ENCODE measurements around the gene SARDH. TPM values are rescaled to one million over a fixed set of nuclear protein-coding genes. Genes with fewer than 3 reads are reported as not detected.
A peak's percentile ranks its signal among the peaks of the same experiment; 100 is the strongest.

Gene SARDH
- total and polyA plus RNA-seq, 2 donors from 2014 or later = 4.6 to 12.0 TPM

DNA sequence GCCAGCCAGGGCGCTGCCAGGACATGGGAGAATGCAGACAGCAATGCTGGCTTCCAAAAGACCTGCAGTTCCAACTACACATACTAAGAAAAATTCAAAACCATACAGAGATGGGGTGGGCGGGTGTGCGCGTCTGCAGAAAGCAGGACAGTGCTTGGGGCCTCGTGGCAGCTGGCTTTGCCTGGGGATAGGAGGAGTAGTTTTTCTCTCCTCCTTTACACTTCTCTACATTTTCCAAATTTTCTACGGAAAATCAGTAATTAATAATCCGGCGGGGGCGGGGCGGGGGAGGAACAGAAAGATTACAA, 43.6 kb upstream of the SARDH start:
- Histone ChIP-seq H3K27me3 (ENCODE audit: control insufficient read depth, insufficient read depth, low read length) (no peaks in the 10 kb centered on the region), H3K36me3 (ENCODE audit: control insufficient read depth in 2 of 3, insufficient read depth in 3 of 3, low read length in 3 of 3) (peaks cover 0 to 16% (median 8%) of the 10 kb centered on the region in 3 donors), H3K9ac (ENCODE audit: low read length in 3 of 3) (no peak overlapping the region), H3K4me1 (ENCODE audit: control insufficient read depth in 2 of 3, insufficient read depth in 2 of 3, low read depth in 1 of 3, low read length in 3 of 3) (no peaks in the 10 kb centered on the region), H3K27ac (ENCODE audit: low read depth in 2 of 2, low read length in 2 of 2) (no peak overlapping the region), H3K4me3 (ENCODE audit: low read length in 3 of 3) (no peak overlapping the region), H3K9me3 (ENCODE audit: control insufficient read depth in 2 of 3, insufficient read depth in 1 of 3, low read length in 3 of 3) (no peaks in the 10 kb centered on the region)
- TF ChIP-seq, protein P1, sequence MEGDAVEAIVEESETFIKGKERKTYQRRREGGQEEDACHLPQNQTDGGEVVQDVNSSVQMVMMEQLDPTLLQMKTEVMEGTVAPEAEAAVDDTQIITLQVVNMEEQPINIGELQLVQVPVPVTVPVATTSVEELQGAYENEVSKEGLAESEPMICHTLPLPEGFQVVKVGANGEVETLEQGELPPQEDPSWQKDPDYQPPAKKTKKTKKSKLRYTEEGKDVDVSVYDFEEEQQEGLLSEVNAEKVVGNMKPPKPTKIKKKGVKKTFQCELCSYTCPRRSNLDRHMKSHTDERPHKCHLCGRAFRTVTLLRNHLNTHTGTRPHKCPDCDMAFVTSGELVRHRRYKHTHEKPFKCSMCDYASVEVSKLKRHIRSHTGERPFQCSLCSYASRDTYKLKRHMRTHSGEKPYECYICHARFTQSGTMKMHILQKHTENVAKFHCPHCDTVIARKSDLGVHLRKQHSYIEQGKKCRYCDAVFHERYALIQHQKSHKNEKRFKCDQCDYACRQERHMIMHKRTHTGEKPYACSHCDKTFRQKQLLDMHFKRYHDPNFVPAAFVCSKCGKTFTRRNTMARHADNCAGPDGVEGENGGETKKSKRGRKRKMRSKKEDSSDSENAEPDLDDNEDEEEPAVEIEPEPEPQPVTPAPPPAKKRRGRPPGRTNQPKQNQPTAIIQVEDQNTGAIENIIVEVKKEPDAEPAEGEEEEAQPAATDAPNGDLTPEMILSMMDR (IDR thresholded peaks at IDR 0.05; ENCODE audit: borderline replicate concordance, extremely low read depth, insufficient read depth) = no peak
- FAIRE-seq = no peak
- DNase-seq = no peak
- intact Hi-C loops (cut with DNase I) = no loop called here

DNA sequence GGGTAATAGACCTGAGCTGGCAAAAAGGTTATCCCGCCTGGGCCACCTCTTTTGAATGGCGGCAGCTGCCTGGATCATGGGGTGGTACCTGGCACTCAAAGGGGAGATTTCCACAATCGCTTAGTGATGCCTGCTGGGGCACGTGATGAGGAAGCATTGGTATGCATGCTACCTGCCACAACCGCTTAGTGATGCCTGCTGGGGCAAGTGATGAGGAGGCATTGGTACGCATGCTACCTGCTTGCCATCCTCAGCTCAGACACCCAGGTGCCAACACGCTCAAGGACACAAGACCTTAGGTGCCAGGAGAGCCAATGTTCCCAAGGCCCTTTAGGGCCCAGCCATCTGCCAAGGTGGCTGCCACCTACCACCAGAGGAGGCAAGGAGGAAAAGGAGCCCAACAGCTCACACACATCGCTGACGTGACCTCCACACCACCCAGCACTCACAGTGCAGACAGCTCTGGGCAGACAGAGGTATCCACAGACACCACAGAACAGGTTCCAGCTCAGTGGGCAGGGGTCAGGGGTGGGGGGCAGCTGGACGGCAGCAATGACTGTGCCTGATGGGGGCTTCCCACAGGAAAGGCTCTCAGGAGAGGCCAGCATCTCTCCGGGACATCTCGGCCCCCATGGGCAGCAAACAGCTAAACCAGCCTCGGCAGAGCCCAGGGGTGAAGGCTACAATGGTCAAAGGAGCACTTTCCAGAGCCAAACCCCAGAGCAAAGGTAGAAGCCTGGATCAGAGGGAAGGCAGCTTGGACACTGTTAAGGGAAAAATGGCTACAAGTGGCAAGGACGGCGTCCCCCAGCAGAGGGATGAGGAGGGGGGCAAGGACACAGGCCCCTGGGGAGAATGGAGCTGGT, 43.0 kb upstream of the SARDH start:
- FAIRE-seq = no peak
- no peak overlapping the region for H3K27ac ChIP-seq (ENCODE audit: low read depth in 2 of 2, low read length in 2 of 2)
- H3K9me3 ChIP-seq (ENCODE audit: control insufficient read depth in 2 of 3, insufficient read depth in 1 of 3, low read length in 3 of 3) = no peaks in the 10 kb centered on the region
- H3K9ac ChIP-seq (ENCODE audit: low read length in 3 of 3) = no peak overlapping the region
- TF ChIP-seq, protein P1 (IDR thresholded peaks at IDR 0.05; ENCODE audit: borderline replicate concordance, extremely low read depth, insufficient read depth) = no peak
- intact Hi-C loops (cut with DNase I) = no loop called here
- DNase-seq = peak in 1 of 5 donors; percentile 56
- peaks cover 0 to 16% (median 8%) of the 10 kb centered on the region in 3 donors for H3K36me3 ChIP-seq (ENCODE audit: control insufficient read depth in 2 of 3, insufficient read depth in 3 of 3, low read length in 3 of 3)
- no peaks in the 10 kb centered on the region for H3K4me1 ChIP-seq (ENCODE audit: control insufficient read depth in 2 of 3, insufficient read depth in 2 of 3, low read depth in 1 of 3, low read length in 3 of 3)
- no peaks in the 10 kb centered on the region for H3K27me3 ChIP-seq (ENCODE audit: control insufficient read depth, insufficient read depth, low read length)
- no peak overlapping the region for H3K4me3 ChIP-seq (ENCODE audit: low read length in 3 of 3)

DNA sequence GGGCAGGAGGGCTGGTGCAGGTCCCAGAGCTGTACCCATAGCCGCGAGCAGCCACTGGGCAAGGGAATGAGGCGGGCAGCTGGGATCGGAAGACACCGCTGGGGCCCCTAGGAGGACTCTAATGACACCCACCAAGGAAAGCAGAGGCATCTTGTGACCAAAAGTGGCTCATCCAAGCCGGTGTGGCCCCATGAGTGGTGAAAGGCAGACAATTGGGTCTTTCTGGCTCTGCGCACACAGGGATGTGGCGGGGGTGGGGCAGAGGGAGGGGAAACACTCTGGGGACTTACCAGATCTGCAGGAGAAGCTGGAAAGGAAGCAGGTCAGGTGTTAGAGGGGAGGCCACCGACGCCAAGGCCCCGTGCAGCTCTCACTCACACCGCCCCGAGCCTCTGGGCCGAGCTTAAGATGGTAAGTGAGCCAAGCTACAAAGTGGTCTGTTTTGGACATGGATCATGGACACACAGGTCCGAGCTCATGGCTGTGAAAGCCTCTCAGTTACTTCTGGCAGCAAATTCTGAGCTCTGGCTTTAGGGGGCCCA, 42.3 kb upstream of the SARDH start:
- H3K27me3 ChIP-seq (ENCODE audit: control insufficient read depth, insufficient read depth, low read length) = no peaks in the 10 kb centered on the region
- H3K4me1 ChIP-seq (ENCODE audit: control insufficient read depth in 2 of 3, insufficient read depth in 2 of 3, low read depth in 1 of 3, low read length in 3 of 3) = no peaks in the 10 kb centered on the region
- FAIRE-seq = no peak
- intact Hi-C loops (cut with DNase I) = no loop called here
- no peak overlapping the region for H3K9ac ChIP-seq (ENCODE audit: low read length in 3 of 3)
- H3K4me3 ChIP-seq (ENCODE audit: low read length in 3 of 3) = no peak overlapping the region
- TF ChIP-seq, protein P1 (IDR thresholded peaks at IDR 0.05; ENCODE audit: borderline replicate concordance, extremely low read depth, insufficient read depth) = no peak
- peaks cover 0 to 10% (median 9%) of the 10 kb centered on the region in 3 donors for H3K36me3 ChIP-seq (ENCODE audit: control insufficient read depth in 2 of 3, insufficient read depth in 3 of 3, low read length in 3 of 3)
- H3K27ac ChIP-seq (ENCODE audit: low read depth in 2 of 2, low read length in 2 of 2) = no peak overlapping the region
- no peaks in the 10 kb centered on the region for H3K9me3 ChIP-seq (ENCODE audit: control insufficient read depth in 2 of 3, insufficient read depth in 1 of 3, low read length in 3 of 3)
- peak in 1 of 5 donors; percentile 59 for DNase-seq

All from kidney (tissue), 14 donors.